Glutamatergic neuron (in vitro differentiated cells): ENCODE data around the gene NPR2. TPM values are rescaled to one million over a fixed set of nuclear protein-coding genes. Genes with fewer than 3 reads are reported as not detected.

Experiments
- DNase-seq: peaks from one replicate; pipeline ENCODE4 v3.0.0; 2022
- H3K27ac Mint-ChIP-seq: one replicate; pipeline ENCODE4 v1.8.0; 2020; ENCODE audit warnings: mild to moderate bottlenecking, mixed read lengths, inconsistent platforms; ENCODE audit not compliant: unreplicated experiment
- H3K27me3 Mint-ChIP-seq: one replicate; pipeline ENCODE4 v1.8.0; 2020; ENCODE audit warnings: mild to moderate bottlenecking, moderate library complexity, mixed read lengths, inconsistent platforms; ENCODE audit not compliant: unreplicated experiment
- H3K36me3 Mint-ChIP-seq: one replicate; pipeline ENCODE4 v1.8.0; 2020; ENCODE audit warnings: mild to moderate bottlenecking, mixed read lengths, inconsistent platforms; ENCODE audit not compliant: unreplicated experiment
- H3K4me1 Mint-ChIP-seq: one replicate; pipeline ENCODE4 v1.8.0; 2020; ENCODE audit warnings: mild to moderate bottlenecking, low read depth, mixed read lengths, inconsistent platforms; ENCODE audit not compliant: unreplicated experiment
- H3K4me3 Mint-ChIP-seq: one replicate; pipeline ENCODE4 v1.8.0; 2020; ENCODE audit warnings: mild to moderate bottlenecking, mixed read lengths, inconsistent platforms; ENCODE audit not compliant: unreplicated experiment
- H3K9me3 Mint-ChIP-seq: one replicate; pipeline ENCODE4 v1.8.0; 2020; ENCODE audit warnings: mild to moderate bottlenecking, moderate library complexity, mixed read lengths, inconsistent platforms; ENCODE audit not compliant: unreplicated experiment
- total RNA-seq: library from RNA; stranded (reverse); fragmentation: NEBNext Ultra II Directional; extraction: Animal tissue kit (Norgen Biotek cat#: 25700); gene quantifications from one replicate; pipeline ENCODE4 v1.2.1, GENCODE V29; 2021; ENCODE audit not compliant: unreplicated experiment
- TF ChIP-seq, protein P1 (sequence below): fragments of 200-600 bp; sonication (generic); IDR thresholded peaks from one replicate; pipeline ENCODE4 v1.5.0; 2021; ENCODE audit not compliant: partially characterized antibody, unreplicated experiment

NPR2 gene
- total RNA-seq, 1 donor from 2014 or later = 357 TPM

DNA sequence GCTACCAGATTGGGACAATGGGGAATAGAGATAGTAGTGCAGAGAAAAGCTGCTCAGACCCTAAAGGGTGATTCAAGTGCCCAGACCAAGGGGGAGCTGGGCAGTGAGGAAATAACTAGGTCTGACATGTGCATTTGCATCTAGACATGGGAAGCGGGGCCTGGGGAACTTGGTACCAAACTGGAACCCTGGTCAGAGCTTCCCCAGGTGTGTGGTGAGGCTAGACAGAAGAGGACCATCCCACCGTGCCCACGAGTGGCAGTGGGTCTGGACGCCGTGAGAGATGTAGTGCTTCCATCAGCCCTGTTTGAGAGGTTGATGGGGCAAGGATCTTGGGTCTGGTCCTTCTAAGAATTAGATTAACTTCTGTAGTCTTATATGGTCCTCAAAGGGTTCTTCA, 45.2 kb downstream of the NPR2 start:
- peaks cover 12% of the 10 kb centered on the region for H3K9me3 Mint-ChIP-seq
- TF ChIP-seq, protein P1, sequence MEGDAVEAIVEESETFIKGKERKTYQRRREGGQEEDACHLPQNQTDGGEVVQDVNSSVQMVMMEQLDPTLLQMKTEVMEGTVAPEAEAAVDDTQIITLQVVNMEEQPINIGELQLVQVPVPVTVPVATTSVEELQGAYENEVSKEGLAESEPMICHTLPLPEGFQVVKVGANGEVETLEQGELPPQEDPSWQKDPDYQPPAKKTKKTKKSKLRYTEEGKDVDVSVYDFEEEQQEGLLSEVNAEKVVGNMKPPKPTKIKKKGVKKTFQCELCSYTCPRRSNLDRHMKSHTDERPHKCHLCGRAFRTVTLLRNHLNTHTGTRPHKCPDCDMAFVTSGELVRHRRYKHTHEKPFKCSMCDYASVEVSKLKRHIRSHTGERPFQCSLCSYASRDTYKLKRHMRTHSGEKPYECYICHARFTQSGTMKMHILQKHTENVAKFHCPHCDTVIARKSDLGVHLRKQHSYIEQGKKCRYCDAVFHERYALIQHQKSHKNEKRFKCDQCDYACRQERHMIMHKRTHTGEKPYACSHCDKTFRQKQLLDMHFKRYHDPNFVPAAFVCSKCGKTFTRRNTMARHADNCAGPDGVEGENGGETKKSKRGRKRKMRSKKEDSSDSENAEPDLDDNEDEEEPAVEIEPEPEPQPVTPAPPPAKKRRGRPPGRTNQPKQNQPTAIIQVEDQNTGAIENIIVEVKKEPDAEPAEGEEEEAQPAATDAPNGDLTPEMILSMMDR = no peak
- no peak for DNase-seq
- H3K4me1 Mint-ChIP-seq = peaks cover 19% of the 10 kb centered on the region
- H3K36me3 Mint-ChIP-seq = peaks cover 16% of the 10 kb centered on the region
- H3K27ac Mint-ChIP-seq = no peak overlapping the region
- H3K27me3 Mint-ChIP-seq = peaks cover 13% of the 10 kb centered on the region
- no peak overlapping the region for H3K4me3 Mint-ChIP-seq

DNA sequence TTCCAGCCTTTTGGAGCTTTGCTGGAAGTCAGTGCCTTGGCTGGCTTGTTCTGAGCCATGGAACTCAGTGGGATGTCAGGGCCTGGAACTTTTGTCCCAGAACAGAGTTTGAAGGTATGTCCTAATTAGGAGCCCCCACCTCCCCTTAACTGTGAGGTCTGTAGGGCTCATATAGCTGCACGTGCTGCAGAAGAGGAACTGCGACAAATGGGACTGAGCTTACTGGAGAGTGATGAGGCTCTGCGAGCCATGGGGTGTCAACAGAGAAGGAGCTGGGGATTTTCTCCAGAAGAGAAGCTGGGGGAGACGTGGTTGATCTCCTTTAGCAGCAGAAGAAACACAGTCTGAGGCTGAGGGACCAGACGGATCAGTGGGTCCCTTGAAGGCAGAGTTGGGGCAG, 48.5 kb downstream of the NPR2 start:
- Mint-ChIP-seq H3K27me3 (peaks cover 8% of the 10 kb centered on the region), H3K27ac (no peak overlapping the region)

DNA sequence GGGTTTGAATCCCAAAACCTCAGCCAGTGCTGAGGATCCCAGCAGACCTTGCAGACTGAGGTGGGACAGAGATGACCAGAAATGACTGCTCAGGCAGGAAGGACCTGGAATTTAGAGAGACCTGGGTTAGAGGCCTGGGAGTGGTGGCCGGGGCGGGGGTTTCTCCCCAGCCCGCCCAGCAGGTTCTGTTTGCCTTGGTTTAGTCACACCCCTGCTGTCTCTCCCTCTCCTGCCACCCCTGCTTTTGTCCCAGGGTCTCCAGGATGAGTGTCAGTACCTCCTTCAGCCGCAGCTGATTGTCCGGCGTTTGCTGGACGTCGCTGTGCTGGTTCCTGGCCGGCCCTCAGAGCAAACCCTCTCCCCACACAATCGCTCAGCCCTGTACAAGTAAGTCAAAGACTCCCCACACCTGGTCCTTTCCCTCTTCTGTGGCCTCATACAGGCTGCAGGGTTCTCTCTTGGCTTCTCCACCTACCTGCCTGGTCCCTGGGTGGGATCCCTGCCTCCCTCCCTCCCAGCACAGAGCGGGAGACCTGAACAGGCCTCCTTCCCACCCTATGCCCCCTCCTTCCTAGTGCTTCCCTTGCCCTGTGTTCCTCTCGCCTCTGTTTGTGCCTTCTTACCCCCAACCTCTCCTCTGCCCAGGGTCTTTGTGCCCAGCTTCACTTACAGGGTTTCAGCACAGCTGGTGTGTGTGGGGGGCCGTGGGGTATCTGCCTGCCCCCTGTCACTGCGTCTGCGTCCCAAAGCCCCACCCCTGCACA, 49.7 kb downstream of the NPR2 start:
- Mint-ChIP-seq H3K27me3 (peaks cover 8% of the 10 kb centered on the region), H3K4me3 (no peak overlapping the region), H3K27ac (no peak overlapping the region), H3K9me3 (peaks cover 5% of the 10 kb centered on the region), H3K4me1 (peaks cover 9% of the 10 kb centered on the region), H3K36me3 (peaks cover 5% of the 10 kb centered on the region)
- TF ChIP-seq, protein P1 = no peak
- no peak for DNase-seq

More for the DNA sequence above, 48.5 kb downstream of the NPR2 start:
- Mint-ChIP-seq H3K9me3 (peaks cover 7% of the 10 kb centered on the region), H3K4me1 (peaks cover 7% of the 10 kb centered on the region), H3K36me3 (peaks cover 9% of the 10 kb centered on the region), H3K4me3 (no peak overlapping the region)
- DNase-seq = no peak
- TF ChIP-seq, protein P1 = no peak

DNA sequence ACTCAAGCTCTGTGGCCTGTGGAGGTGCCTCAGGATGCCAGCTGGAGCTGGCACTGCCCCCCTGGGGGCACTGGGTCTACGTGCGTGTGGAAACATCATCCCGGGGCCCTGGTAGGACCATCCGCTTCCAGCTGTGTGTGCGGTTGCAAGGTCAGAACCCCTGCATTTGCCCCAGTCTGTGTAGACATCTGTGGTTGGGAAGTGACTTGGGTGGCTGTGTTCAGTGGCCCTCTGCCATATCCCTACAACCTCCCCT, 50.2 kb downstream of the NPR2 start:
- H3K9me3 Mint-ChIP-seq = peaks cover 5% of the 10 kb centered on the region
- DNase-seq = no peak
- H3K27ac Mint-ChIP-seq = no peak overlapping the region
- H3K36me3 Mint-ChIP-seq = peaks cover 5% of the 10 kb centered on the region
- H3K4me1 Mint-ChIP-seq = peaks cover 9% of the 10 kb centered on the region
- H3K27me3 Mint-ChIP-seq = peaks cover 8% of the 10 kb centered on the region
- TF ChIP-seq, protein P1 = no peak
- no peak overlapping the region for H3K4me3 Mint-ChIP-seq

DNA sequence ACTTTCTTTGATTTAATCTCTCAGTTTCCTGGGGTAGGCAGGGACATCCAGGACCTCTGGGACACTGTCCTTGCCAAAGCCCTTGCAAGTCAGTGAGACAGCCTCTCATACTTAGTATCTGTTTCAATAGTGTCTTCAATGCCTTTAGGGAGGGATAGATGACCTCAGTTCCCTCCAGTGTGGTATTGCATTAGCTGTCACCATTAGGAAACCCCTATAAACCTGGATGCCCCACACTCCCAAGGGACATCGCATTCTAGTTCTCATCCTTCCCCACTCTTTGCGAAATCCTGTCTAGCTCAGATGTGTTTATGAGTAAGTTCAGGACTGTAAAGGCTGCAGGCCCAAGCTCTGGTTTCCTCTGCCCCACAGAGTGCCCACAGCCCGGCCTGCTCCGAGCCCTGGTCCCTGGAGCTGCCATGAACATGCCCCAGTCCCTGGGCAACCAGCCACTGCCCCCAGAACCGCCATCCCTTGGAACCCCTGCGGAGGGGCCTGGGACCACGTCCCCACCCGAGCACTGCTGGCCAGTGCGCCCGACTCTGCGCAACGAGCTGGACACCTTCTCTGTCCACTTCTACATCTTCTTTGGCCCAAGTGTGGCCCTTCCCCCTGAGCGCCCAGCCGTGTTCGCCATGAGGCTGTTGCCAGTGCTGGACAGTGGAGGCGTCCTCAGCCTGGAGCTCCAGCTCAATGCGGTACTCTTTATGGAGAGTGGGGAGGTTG, 50.8 kb downstream of the NPR2 start:
- Mint-ChIP-seq H3K27me3 (peaks cover 9% of the 10 kb centered on the region), H3K4me3 (no peak overlapping the region), H3K4me1 (peaks cover 12% of the 10 kb centered on the region), H3K9me3 (peaks cover 5% of the 10 kb centered on the region), H3K36me3 (peaks cover 6% of the 10 kb centered on the region), H3K27ac (no peak overlapping the region)
- TF ChIP-seq, protein P1 = no peak
- no peak for DNase-seq
